Upper lobe of left lung (tissue), 4 donors: ENCODE data around the gene RARB.

ENCODE experiments used
- CTCF ChIP-seq, 6 experiments: fragments of 450-650 bp in 4 of 6; fragments of 200-600 bp in 2 of 6; sonication (generic) in 2 of 6; IDR thresholded peaks; one replicate each; pipeline ENCODE4 v1.5.1; 2016 to 2019; ENCODE audit warnings: antibody characterized with exemption in 6 of 6
- EP300 ChIP-seq, 4 donors: sonication (generic); formaldehyde crosslinking; IDR thresholded peaks; one replicate each; pipeline ENCODE4 v1.5.1; 2017; ENCODE audit warnings: antibody characterized with exemption in 4 of 4, control low read depth in 2 of 4

- TF ChIP-seq CTCF (IDR thresholded peaks at IDR 0.05) (no peak), EP300 (IDR thresholded peaks at IDR 0.05) (no peak)
These were observed 42.1 kb upstream of the RARB start for GRCh38 chr3:25385807-25386460.
